NAMALWA (cell line): ENCODE data around the gene DAG1.
A peak's percentile ranks its signal among the peaks of the same experiment; 100 is the strongest.

ENCODE experiments used
- DNase-seq: peaks from one replicate; pipeline ENCODE4 v3.0.0-alpha.2; 2015; ENCODE audit warnings: low spot score

Gene DAG1

DNA sequence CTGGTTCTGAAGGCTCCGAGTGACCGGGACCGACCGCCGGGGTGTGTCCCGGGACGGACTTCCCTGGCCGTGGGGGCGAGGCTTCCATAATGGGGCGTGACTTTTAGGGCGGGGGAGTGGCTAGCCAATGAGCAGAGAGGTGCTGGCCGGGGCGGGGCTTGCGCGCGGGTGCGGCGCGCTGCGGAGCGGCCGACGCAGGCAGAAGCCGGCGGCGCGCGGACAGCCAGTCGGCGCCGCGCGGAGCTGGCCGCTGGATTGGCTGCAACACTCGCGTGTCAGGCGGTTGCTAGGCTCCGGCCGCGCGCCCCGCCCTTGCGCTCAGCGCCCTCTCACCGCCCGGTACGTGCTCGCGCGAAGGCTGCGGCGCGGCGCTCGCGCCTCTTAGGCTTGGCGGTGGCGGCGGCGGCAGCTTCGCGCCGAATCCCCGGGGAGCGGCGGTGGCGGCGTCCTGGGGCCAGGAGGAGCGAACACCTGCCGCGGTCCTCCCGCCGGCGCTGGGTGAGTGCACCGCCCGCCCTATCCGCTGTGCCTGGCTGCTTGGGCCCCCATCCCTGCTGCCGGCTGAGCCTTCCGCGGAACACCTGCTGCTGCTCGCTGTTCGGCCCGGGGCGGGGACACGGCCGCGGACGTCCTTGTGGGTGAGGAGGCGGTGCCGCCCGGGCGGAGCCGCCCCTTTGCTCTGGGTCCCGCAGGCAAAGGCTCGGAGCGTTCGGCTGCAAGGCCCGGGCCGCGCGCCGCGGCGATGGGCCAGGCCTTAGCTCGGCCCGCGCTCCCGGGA, at the start of gene DAG1:
DAG1 (plus strand) TSS at position 332 of the 778 bp plus-strand sequence. CDS start 40,268 bp downstream, outside the sequence.
- peak; percentile 87 for DNase-seq

DNA sequence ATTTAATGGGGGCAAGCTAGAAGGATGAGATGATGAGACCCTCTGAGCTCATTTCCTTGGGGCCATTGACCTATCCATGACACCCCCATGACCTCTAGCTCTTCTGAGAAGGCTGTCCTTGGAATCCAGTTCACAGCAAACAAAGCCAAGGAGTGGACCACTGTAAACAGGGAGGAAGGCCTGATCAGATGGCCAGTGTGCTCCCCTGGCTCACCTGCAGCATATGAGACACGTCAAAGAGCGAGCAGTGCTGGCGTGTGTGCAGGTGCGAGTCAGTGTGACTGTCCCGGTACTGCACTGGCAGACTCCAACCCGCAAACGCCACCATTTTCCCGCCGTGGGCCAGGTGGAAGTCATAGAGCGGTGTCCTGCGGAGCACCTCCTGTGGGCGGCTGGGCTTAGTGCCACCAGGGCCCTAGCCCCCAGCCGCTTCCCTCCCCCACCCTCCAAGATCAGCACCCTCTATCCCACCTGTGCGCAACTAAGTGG, 48.1 kb upstream of the DAG1 start:
- no peak for DNase-seq

DNA sequence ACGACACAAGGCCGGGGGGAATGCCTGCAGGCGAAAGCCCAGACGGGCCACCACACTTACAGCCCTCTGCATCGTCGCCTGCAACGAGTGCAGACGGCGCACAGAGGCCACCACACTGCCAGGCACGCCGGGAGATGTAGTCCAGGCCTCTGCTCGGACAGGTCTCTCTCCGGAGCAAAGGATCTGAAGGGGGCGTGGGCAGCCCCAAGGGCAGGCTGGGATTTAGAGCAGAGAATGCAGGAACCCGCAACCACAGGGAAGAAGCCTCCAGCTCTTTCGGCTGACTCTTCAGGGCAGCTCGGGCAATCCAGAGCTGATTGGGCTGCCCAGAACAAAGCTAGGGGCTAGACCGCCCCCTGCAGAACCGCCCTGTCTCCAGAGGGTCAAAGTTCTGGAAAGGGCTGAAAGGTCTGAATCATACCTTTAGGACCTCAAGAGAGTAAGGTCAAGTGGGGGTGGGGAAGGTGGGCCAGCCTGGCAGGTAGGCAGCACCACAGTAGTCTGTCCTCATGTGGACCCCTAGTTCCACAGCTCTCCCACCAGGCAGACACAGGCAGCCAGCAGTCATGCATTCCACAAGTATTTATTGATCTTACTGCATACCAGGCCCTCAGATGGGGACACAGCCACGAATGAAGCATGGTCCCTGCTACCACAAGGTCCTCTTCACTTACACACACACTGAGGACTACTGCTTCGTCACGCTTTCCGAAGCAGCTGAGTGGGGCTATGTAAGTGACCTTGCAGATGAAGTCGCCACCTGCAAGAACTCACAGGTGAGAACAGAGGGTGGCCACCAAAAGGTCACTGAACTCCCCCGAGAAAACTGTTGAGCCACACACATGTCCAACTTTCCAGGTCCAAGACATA, 47.5 kb upstream of the DAG1 start, which contains the start of gene AMT:
AMT (minus strand) TSS at position 95 of the 870 bp plus-strand sequence; CDS start at position 72, 23 bp downstream.
- DNase-seq, result no peak

DNA sequence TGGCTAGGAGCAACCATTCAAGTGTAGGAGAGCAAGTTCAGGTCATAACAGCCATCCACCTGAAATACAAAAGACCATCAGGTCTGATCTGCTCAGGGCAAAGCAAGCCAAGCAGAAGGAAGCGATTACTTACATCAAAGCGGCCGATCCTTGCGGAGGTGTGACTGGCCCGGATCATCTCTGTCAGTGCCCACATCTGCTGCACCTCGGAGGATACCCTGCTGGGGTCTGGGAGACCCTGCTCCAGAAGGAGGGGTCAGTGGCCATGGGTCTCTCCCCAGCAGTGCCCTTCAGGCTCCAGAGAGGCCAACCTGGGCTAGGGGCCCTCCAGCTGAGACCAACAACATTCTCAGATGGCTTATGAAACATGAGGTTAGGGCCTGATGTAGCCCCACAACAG, 45.3 kb upstream of the DAG1 start:
- DNase-seq, result no peak

DNA sequence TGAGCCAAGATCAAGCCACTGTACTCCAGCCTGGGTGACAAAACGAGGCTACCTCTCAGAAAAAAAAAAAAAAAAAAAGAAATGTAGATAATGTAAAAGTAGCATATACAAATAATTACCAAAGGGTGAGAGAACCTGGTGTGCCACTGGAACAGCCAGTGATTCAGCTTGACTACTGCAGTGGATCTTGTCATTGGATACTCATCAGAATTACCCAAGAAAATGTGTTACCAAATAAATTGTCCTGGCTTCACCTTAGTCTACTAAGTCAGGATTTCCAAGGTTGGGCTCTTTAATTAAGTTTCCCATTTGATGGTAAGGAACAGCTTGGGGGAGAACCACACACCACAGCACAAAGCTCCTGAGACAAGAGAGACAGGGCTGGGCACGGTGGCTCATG, 42.5 kb upstream of the DAG1 start:
- no peak for DNase-seq

DNA sequence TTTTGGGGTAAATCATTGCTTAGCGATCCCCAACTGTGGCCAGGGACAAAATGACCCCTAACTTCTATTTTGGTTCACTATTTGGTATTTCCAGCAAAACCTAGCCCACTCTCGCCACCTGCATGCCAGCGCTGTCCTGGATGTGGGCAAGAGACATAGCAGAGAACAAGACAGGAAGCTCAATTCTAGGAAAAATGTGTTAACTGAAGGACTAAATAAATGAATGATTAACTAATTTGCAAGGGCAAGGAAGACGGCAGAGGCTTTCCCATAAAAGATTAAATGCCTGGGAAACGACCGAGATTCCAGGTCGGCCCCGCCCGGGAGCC, 41.4 kb upstream of the DAG1 start:
- no peak for DNase-seq

DNA sequence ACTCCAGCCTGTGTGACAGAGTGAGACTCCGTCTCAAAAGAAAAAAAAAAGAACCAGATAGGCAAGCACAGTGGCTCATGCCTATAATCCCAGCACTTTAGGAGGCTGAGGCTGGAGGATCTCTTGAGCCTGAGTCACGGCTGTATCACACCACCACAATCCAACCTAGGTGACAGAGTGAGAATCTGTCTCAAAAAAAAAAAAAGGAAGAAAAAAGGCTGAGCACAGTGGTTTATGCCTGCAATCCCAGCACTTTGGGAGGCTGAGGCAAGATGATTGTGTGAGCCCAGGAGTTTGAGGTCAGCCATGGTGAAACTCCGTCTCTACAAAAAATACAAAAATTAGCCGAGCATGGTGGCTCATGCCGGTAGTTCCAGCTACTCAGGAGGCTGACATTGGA, 35.3 kb upstream of the DAG1 start:
- DNase-seq, result no peak

DNA sequence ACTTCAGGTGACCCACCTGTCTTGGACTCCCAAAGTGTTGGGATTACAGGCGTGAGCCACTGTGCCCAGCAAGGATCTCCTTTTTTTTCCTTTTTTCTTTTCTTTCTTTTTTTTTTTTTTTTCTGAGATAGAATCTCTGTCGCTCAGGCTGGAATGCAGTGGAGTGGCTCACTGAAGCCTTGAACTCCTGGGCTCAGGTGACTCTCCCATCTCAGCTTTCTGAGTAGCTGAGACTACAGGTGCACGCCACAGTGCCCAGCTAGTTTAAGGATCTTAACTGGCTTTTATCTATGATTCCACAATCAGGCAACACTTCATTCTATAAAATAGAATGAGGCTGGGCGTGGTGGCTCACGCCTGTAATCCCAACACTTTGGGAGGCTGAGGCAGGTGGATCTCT, 24.7 kb upstream of the DAG1 start:
- no peak for DNase-seq

DNA sequence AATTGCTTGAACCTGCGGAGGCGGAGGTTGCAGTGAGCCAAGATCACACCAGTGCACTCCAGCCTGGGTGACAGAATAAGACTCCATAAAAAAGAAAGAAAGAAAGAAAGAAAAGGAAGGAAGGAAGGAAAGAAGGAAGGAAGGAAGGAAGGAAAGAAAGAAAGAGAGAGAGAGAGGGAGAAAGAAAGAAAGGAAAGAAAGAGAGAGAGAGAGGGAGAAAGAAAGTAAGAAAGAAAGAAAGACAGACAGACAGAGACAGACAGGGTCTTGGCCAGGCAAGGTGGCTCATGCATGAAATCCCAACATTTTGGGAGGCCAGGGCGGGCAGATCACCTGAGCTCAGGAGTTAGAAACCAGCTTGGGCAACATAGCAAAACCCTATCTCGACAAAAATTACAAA, 16.4 kb upstream of the DAG1 start:
- no peak for DNase-seq

DNA sequence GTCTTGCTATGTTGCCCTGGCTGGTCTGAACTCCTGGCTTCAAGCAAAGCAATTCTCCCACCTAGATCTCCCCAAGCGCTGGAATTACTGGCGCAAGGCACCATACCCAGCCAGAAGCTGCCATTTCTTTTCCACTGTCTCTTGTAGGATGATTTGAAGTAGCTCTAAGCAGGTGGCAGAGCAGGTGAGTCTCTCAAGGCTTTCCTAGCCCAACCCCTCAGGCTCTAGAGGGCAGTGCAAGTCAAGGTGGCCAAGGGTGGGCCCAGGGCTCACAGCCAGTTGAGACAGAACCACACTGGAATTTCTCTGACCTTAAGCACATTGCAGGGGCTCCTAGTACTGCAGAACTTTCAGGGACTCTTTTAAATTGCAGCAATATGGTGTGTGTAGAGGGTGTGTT, 15.6 kb upstream of the DAG1 start:
- no peak for DNase-seq

DNA sequence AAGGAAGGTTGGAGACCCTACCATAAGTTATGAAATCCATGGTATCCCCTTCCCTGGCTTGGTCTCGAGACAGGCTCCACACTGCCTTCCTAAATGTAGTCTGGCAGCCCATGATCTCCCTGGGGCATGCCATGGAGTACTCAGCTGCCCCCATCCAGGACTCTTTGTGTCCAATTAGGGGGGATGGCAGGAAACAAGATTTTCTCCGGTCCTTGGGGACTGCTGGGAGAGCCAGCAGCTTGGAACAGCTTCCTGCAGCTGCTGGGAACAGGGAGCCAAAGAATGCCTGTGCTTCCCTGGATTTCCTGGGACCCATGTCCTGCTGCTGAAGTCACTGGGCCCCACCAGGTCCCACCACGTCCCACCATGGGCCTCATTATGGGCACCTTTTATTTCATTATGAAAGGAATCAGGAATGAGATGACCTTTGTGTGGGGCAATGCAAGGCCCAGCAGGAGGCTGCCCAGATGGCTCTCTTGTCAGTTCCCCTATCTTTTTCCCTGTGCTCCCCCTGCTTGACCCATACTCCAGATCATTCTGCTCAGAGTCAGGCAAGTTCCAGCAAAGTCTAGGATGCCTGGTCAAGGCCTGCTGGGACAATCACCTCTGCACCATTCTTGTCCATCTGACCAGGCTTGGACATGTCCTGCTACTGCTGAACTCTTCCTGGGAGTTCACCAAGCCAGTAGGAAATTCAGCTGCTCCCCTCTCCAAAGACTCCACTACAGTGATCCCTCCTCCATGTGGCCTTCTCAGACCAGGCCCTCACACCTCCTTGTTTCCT, 15.0 kb upstream of the DAG1 start:
- no peak for DNase-seq

DNA sequence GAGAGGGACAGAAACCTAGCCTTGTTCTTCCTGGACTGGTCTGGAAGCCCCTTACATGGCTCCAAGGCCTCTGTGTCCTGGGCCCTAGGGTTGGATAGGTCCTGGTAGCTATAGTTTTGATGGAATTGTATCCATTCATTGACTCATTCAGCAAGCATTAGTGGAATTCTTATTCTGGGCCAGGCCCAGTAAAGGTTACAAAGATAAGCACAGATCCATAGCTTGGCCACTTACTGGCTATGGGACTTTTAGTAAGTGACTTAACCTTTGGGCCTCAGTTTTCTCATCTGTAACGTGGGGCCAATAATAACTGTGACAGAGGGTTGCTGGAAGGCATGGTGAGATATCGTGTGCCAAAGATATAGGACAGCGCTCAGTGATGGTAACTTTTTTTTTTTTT, 13.6 kb upstream of the DAG1 start:
- DNase-seq, result no peak

DNA sequence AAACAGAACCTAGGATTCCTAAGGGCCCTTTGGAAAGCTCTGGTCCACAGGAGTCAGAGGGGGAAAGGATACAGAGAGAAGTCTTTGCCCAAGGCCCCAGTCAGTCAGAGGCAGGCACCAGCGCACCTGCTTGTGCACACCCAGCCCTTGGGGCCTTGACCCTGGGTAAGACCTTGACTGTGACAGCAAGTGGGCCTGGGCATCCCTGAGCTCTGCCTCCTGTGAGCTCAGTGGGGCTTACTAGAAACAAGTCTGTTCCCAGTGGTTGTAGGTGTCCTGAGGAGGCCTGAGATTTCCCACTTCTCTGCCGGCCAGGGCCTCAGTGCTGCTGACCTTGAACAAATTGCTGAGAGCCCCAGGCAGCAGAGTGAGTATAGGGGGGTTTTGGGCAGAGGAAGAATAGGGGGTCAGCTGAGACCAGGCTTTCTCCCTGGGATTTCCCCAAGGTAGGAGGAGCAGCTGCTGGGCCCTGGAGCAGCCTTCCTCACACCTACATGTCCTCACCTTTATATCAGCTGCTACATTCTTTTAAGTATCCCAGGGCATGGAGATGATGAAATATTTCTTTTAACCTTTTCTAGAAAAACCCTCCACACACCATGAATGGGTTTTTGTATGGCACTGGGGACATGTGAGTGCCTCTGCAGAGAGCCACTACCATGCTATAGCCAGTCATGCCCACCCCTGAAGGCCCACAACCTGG, 9.7 kb upstream of the DAG1 start:
- DNase-seq, result no peak

DNA sequence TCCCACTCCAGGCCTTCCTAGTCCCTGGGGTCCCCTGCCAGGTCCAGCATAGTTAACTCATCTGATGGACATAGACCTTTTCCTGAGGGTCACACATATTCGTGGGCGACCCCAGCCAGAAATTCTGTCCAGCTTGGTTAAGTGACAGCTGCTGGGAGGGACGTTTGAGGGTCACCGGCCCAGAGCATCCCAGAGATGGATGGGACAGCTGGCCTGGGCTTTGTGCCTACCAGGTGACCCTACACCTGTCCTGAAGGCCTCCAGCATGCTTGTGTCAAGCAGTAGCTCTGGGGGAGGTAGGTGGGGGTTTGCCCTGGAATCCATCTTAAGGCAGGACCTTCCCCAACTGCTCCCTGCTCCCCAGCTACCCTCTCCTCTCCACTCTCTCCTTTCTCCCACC, 9.1 kb upstream of the DAG1 start:
- DNase-seq, result no peak

DNA sequence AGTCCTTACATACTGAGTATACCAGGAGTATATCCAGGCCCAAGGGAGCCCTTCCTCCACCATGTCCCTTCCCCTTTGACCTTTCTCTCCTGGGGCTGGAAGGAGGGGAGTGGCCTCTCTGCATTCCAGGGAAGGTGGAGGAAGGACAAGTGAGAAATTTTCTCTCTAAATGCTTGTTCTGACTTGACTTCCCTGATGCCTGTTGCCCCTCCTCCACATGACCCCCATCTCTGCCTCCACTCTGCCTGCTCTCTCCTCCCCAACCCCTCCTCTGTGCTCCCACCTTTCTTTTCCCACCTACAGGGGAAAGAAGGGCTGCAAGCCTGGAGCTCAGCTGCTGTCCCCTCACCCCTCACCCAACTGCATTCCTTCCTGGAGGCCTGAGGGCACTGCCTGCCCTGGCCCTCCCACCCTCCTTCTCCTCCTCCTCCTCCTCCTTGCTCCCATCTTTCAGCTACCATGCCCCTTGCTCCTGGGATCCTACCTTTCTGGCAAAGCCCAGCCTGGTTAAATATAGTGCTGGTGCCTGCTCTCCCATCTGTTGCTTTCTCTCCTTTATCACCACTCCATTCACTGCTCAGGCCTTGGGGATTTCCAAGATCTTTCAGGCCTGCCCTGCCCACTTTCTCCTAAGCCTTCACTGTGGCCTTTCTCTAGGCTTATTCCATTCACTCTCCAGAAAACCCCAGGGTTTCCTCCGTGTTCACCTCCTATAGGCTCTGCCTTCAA, 8.5 kb upstream of the DAG1 start:
- no peak for DNase-seq

DNA sequence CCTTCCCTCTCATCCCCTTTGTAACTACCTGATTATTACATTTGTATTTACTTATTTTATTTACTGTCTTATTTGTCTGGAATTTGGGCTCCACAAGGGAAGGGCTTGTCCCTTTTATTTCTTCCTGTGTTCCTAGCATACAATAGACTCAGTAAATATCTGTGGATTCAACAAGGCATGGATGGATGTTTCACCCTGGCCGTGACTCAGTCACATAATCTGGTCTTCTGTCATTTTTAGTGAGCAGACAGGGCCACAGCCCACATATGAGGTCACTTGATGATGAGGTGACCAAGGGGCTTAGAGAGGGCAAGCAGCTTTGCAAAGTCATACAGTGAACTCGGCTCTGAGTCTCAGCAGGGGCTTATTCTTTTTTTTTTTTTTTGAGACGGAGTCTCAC, 7.8 kb upstream of the DAG1 start:
- DNase-seq, result no peak

DNA sequence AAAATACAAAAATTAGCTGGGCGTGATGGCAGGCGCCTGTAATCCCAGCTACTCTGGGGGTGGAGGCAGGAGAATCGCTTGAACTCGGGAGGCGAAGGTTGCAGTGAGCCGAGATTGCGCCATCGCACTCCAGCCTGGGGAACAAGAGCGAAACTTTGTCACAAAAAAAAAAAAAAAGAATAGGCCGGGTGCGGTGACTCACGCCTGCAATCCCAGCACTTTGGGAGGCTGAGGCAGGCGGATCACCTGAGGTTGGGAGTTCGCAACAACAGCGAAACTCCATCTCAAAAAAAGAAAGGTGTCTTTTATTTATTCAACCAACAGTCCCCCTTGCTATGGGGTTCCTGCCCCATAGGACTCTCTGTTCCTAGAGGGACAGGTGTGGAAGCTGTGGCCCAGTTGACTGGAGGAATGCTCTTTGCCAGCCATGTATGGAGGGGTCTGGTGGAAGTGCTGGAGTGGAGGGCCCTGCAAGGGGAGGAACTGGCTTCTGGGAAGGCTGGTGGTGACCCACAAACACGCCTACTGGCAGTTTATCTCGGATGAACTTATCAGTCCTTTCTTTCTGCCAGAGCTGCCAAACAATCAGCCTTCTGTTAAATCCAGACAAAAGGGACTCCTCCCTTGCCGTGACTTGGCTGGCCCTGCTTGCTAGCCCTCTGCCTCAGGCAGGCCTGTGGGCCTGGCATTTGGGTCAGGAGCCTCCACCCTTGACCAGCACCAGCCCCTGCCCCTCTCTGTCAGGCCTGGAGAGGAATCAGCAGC, 4.6 kb upstream of the DAG1 start:
- no peak for DNase-seq

DNA sequence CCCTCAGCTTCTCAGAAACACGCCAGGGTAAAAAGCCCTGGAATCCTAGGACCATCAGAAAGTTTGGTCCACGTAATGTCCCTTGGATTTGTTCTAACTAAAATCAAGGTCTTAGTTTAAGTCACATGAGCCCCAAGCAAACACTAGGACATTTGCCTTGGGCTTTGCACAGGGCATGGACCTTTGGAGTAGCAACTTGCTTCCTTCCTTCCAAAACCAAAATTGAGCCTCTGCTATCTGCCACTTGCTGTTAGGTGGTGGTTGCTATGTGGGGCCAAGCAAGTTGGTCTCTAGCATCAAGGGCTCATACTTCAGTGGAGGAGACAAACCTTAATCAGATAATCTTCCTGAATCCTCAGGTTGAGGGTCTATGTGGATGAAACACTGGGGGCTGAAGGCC, 4.0 kb upstream of the DAG1 start:
- DNase-seq, result no peak

DNA sequence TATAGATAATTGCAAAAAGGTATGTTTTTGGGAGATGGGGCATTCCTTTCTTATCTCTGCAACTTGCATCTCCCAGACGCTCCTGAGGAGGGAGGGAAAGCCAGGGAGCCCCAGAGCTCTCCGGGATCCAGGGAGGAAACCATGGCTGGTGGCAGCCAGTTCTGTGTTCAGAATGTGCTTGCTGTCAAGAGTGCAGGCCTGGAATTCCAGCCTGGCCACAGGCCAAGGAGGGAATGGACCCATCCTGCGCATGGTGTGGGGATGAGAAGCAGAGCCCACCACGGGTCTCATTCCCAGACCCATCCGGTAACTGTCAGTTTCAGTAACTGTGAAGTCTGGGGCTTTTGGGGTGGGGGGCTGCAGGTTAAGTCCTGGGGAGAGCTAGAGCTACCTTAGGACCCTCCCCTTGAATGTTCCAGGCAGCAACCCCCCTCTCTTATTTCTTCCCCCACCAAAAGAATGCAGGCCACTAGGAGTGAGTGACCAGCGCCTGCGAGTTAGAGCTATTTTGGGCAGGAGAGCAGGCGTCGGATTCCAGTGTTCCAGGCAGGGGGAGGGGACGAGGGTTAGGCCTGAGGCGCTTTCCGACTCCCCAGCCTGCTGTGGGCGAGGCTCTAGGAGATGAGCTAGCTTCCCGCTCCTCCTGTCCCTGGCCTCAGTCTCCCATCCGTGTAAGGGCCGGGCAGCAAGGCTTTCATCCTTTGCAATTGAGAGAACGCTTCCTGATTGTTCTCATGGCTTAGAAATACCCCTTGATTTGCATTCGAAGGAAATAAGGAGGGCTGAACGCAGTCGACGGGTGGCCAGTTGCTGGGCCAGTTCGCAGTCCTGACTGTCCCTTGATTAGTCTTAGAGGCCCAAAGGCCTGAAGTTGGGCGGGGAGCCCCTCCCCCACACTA, 781 bp upstream of the DAG1 start:
- no peak for DNase-seq
